Skeletal muscle tissue (tissue), 4 donors: ENCODE results near the gene CPN1. TPM values are rescaled to one million over a fixed set of nuclear protein-coding genes. Genes with fewer than 3 reads are reported as not detected.
"Not testable (repeated sequence)": the region's sequence is repeated elsewhere in the genome, so short reads cannot be mapped to it uniquely, and the experiment has no call there.

ENCODE experiments used
- H3K27ac ChIP-seq: one replicate; pipeline ENCODE4 v1.7.0; 2013; ENCODE audit warnings: mild to moderate bottlenecking, low read depth, low read length, inconsistent platforms
- H3K27me3 ChIP-seq, 3 donors: one replicate each; pipeline ENCODE4 v1.7.0; 2013; ENCODE audit warnings: low read length in 3 of 3; ENCODE audit not compliant: control insufficient read depth in 3 of 3, insufficient read depth in 3 of 3
- H3K36me3 ChIP-seq, 3 donors: one replicate each; pipeline ENCODE4 v1.7.0; 2013; ENCODE audit warnings: low read length in 3 of 3; ENCODE audit not compliant: control insufficient read depth in 3 of 3, insufficient read depth in 3 of 3
- H3K4me1 ChIP-seq, 3 donors: one replicate each; pipeline ENCODE4 v1.7.0; 2013; ENCODE audit warnings: low read length in 3 of 3, mild to moderate bottlenecking in 3 of 3; ENCODE audit not compliant: control insufficient read depth in 3 of 3, insufficient read depth in 3 of 3
- H3K4me3 ChIP-seq, 3 donors: one replicate each; pipeline ENCODE4 v1.7.0; 2013; ENCODE audit warnings: low read length in 3 of 3
- H3K9ac ChIP-seq, 3 donors: one replicate each; pipeline ENCODE4 v1.7.0; 2013; ENCODE audit warnings: low read length in 3 of 3, mild to moderate bottlenecking in 3 of 3, moderate library complexity in 2 of 3, low read depth in 1 of 3
- H3K9me3 ChIP-seq, 3 donors: one replicate each; pipeline ENCODE4 v1.7.0; 2013; ENCODE audit warnings: low read length in 3 of 3; ENCODE audit not compliant: control insufficient read depth in 3 of 3
- total RNA-seq: library from RNA; depleted of rRNA; stranded (reverse); fragments of >200 nt; gene quantifications from one replicate; pipeline ENCODE4 v1.2.3, GENCODE V29; 2014
- donor health status: Osteomylitis.

Gene CPN1
- total RNA-seq, 1 donor from 2014 or later: not detected

- H3K4me1 ChIP-seq: no peaks in the 10 kb centered on the region
- no peaks in the 10 kb centered on the region for H3K9me3 ChIP-seq
- no peaks in the 10 kb centered on the region for H3K27me3 ChIP-seq
- H3K4me3 ChIP-seq: no peak overlapping the region
- no peak overlapping the region for H3K9ac ChIP-seq
- no peaks in the 10 kb centered on the region for H3K36me3 ChIP-seq
- H3K27ac ChIP-seq: no peak overlapping the region
Observed at GRCh38 chr10:100083623-100084022, 2.0 kb upstream of the CPN1 start.

- H3K27ac ChIP-seq, H3K27me3 ChIP-seq, H3K9ac ChIP-seq, H3K36me3 ChIP-seq, H3K4me1 ChIP-seq, H3K9me3 ChIP-seq, H3K4me3 ChIP-seq: not testable (repeated sequence)
Observed at GRCh38 chr10:100082276-100082675, 607 bp upstream of the CPN1 start.

DNA sequence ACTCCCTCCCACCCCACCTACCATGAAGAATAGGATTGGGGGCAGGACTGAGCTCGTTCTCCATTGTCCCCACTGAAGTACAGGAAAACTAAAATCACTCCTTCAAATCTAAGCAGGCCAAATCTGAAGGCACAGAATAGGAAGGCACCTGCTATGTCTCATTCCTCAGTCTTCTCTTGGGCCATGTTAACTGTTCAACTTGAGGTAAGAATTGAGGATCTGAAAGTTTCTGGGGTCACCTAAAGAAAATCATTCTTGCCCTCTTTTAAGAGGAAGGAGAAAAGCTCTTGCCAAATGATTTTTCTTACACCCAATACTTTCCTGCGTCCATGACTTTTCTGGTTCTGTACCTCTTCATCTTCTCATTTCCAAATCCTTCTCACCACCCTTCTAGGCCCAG, 4.9 kb downstream of the CPN1 start:
- no peaks in the 10 kb centered on the region for H3K36me3 ChIP-seq
- no peak overlapping the region for H3K9ac ChIP-seq
- no peaks in the 10 kb centered on the region for H3K4me1 ChIP-seq
- no peak overlapping the region for H3K27ac ChIP-seq
- H3K27me3 ChIP-seq: no peaks in the 10 kb centered on the region
- no peaks in the 10 kb centered on the region for H3K9me3 ChIP-seq
- no peak overlapping the region for H3K4me3 ChIP-seq

- Histone ChIP-seq H3K9ac (no peak overlapping the region), H3K9me3 (no peaks in the 10 kb centered on the region), H3K27ac (no peak overlapping the region), H3K4me3 (no peak overlapping the region), H3K4me1 (no peaks in the 10 kb centered on the region), H3K36me3 (no peaks in the 10 kb centered on the region), H3K27me3 (no peaks in the 10 kb centered on the region)
Observed at GRCh38 chr10:100075426-100076220, 6.0 kb downstream of the CPN1 start.

DNA sequence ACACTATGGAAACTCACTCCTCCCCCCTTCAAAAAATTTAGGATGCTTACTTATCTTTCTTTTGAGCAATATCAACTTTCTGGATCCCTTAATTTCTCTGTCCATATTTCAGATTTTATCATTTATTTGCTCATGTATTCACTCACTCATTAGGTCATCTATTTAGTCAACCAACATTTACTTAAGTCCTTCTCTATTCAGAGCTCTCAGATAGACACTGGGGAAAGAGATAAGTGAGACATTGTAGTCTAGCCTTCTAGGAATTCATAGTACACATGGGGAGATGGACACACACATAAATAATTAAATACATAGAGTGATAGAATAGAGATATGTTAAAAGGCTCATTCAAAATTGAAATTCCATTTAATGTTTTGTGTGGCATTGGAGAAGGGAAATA, 9.2 kb downstream of the CPN1 start:
- Histone ChIP-seq H3K4me1 (no peaks in the 10 kb centered on the region), H3K36me3 (no peaks in the 10 kb centered on the region), H3K27ac (no peak overlapping the region), H3K9ac (no peak overlapping the region), H3K27me3 (no peaks in the 10 kb centered on the region), H3K9me3 (no peaks in the 10 kb centered on the region), H3K4me3 (no peak overlapping the region)

DNA sequence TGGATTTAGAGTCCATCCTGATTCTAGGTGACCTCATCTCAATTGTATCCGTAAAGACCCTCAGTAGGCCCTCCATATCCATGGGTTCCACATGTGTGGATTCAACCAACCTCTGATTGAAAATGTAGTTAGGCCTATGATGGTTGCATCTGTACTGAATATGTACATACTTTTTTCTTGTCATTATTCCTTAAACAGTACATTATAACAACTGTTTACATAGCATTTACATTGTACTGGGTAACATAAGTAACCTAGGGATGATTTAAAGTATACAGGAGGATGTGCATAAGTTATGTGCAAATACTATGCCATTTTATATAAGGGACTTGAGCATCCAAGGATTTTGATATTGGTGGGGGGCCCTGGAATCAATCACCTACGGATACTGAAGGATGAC, 10.1 kb downstream of the CPN1 start:
- Histone ChIP-seq H3K36me3 (no peaks in the 10 kb centered on the region), H3K9ac (no peak overlapping the region), H3K4me3 (no peak overlapping the region), H3K9me3 (no peaks in the 10 kb centered on the region), H3K4me1 (no peaks in the 10 kb centered on the region), H3K27ac (no peak overlapping the region), H3K27me3 (no peaks in the 10 kb centered on the region)

DNA sequence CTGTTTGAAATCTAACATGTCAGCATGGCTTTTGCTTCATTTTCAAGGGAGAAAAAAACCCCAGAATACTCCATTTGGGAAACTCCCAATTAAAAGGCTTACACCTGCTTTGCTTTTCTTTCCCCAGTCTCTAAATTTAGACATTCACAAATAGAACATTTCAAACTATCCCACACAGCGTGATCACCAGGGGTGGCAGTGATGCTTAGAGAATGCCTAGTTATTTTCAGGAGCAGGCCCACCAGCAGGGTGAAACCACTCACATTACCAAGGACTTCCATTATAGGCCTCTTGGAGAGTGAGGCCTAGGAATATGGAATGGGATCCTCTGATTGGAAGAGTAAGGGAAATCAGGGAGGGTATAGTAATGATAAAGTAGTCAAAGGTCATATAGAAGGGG, 14.2 kb downstream of the CPN1 start:
- no peaks in the 10 kb centered on the region for H3K9me3 ChIP-seq
- no peak overlapping the region for H3K9ac ChIP-seq
- no peak overlapping the region for H3K27ac ChIP-seq
- peaks cover 0 to 3% (median 2%) of the 10 kb centered on the region in 3 donors for H3K27me3 ChIP-seq
- no peaks in the 10 kb centered on the region for H3K4me1 ChIP-seq
- H3K4me3 ChIP-seq: no peak overlapping the region
- no peaks in the 10 kb centered on the region for H3K36me3 ChIP-seq

DNA sequence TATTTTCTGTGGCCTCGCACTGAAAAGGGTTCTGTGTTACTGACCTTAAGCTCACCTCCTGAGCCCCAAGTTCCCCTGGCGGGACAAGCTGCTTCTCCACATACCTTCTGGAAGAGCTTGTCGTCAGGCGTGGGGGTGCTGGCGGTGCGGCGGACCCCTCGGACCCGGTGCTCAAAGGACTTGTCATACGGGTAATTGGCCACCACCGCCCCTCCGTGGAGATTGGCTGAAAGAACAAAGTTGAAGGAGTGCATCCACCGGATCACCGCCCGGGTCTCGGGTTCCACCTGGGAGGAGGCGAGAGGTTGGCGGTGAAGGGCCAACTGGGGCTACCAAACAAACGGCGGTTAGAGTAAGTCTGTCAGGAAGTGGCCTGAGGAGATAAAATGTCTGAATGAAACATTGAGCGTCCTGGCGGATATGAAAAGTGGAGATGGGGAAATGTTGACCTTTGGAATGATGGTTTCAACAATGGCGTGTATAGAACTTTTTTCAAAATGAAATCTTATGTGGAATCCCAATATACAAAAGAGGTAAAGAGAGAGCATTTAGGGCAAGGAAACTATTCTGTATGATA, 16.5 kb downstream of the CPN1 start:
- peaks cover 0 to 3% (median 2%) of the 10 kb centered on the region in 3 donors for H3K27me3 ChIP-seq
- H3K9ac ChIP-seq: no peak overlapping the region
- no peaks in the 10 kb centered on the region for H3K9me3 ChIP-seq

GRCh38 chr10:100061401-100061800, 20.3 kb downstream of the CPN1 start:
- Histone ChIP-seq H3K36me3 (no peaks in the 10 kb centered on the region), H3K27me3 (peaks cover 0 to 3% (median 2%) of the 10 kb centered on the region in 3 donors)

More for the DNA sequence above, 16.5 kb downstream of the CPN1 start:
- H3K4me1 ChIP-seq: no peaks in the 10 kb centered on the region
- H3K4me3 ChIP-seq: no peak overlapping the region
- no peak overlapping the region for H3K27ac ChIP-seq
- no peaks in the 10 kb centered on the region for H3K36me3 ChIP-seq

DNA sequence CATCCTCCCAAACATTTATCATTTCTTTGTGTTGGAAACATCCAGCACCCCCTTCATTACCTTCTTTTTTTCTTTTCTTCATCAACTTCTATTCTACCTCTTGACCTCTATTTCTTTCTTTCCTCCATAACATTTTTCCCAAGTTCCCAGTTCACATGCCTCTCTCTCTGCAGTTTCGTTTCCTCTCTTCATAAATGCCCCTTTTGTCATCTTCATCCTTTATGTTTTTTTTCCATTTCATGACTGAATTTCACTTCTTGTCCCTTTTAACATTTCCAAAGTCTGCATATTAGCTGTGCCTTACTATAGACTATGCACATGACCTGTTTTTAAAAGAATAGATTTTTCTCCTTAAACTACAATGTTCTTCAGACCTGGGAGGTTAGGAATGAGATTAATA, 23.7 kb downstream of the CPN1 start:
- Histone ChIP-seq H3K4me3 (no peak overlapping the region), H3K4me1 (no peaks in the 10 kb centered on the region), H3K36me3 (no peaks in the 10 kb centered on the region), H3K27me3 (no peaks in the 10 kb centered on the region), H3K9ac (no peak overlapping the region), H3K27ac (no peak overlapping the region), H3K9me3 (no peaks in the 10 kb centered on the region)

More at GRCh38 chr10:100061401-100061800, 20.3 kb downstream of the CPN1 start:
- Histone ChIP-seq H3K9ac (no peak overlapping the region), H3K4me1 (no peaks in the 10 kb centered on the region), H3K27ac (no peak overlapping the region), H3K9me3 (no peaks in the 10 kb centered on the region), H3K4me3 (no peak overlapping the region)
